HepG2 (cell line): ENCODE results near the gene KIAA1958. TPM values are rescaled to one million over a fixed set of nuclear protein-coding genes. Genes with fewer than 3 reads are reported as not detected.

ENCODE experiments used
- BRF2 ChIP-seq: sonication (generic); formaldehyde crosslinking; IDR thresholded peaks from 2 replicates; pipeline ENCODE4 v1.8.1; 2022; ENCODE audit warnings: mild to moderate bottlenecking, missing genetic modification reagents
- CHD2 ChIP-seq: IDR thresholded peaks from 2 replicates; pipeline ENCODE4 v1.6.1; 2011; ENCODE audit warnings: low read depth, low read length, improper control_type of control experiment
- DNMT3B ChIP-seq: conservative IDR thresholded peaks from 2 replicates; pipeline ENCODE4 v1.6.1; 2016; ENCODE audit warnings: missing biosample characterization, control low read depth
- FOXO4 ChIP-seq: sonication (generic); formaldehyde crosslinking; conservative IDR thresholded peaks from 2 replicates; pipeline ENCODE4 v1.8.1; 2023; ENCODE audit warnings: missing genetic modification reagents
- HNF4G ChIP-seq, 2 experiments: sonication (generic) in 1 of 2; formaldehyde crosslinking in 1 of 2; IDR thresholded peaks; 2 replicates each; pipeline versions ENCODE4 v1.4.0 to v1.6.1; 2011 to 2020; ENCODE audit warnings: borderline replicate concordance in 2 of 2, low read depth in 2 of 2, mild to moderate bottlenecking in 2 of 2, low read length in 1 of 2, missing genetic modification reagents in 1 of 2, moderate library complexity in 1 of 2
- KAT8 ChIP-seq: IDR thresholded peaks from 2 replicates; pipeline ENCODE4 v1.6.1; 2016; ENCODE audit warnings: missing genetic modification reagents, missing compliant biosample characterization
- MNT ChIP-seq: fragments of 450-650 bp; IDR thresholded peaks from 2 replicates; pipeline ENCODE4 v1.6.1; 2016
- NCOA1 ChIP-seq: sonication (generic); formaldehyde crosslinking; IDR thresholded peaks from 2 replicates; pipeline ENCODE4 v1.9.0; 2021; ENCODE audit warnings: missing genetic modification reagents
- NR3C1 ChIP-seq: sonication (generic); formaldehyde crosslinking; IDR thresholded peaks from 2 replicates; pipeline ENCODE4 v1.4.0; 2020; ENCODE audit warnings: missing genetic modification reagents
- SMARCC2 ChIP-seq: fragments of 450-650 bp; IDR thresholded peaks from 2 replicates; pipeline ENCODE4 v1.6.1; 2017; ENCODE audit warnings: antibody characterized with exemption, mild to moderate bottlenecking
- TEAD3 ChIP-seq: optimal IDR thresholded peaks from 2 replicates; pipeline ENCODE3; 2016; ENCODE audit warnings: borderline replicate concordance
- THAP8 ChIP-seq: sonication (generic); formaldehyde crosslinking; IDR thresholded peaks from 2 replicates; pipeline ENCODE4 v1.5.1; 2020; ENCODE audit warnings: missing genetic modification reagents, mild to moderate bottlenecking, borderline replicate concordance
- ZBTB1 ChIP-seq: sonication (generic); formaldehyde crosslinking; IDR thresholded peaks from 2 replicates; pipeline ENCODE4 v1.4.0; 2020; ENCODE audit warnings: missing genetic modification reagents, borderline replicate concordance
- ZNF441 ChIP-seq: sonication (generic); formaldehyde crosslinking; IDR thresholded peaks from 2 replicates; pipeline ENCODE4 v1.7.0; 2021; ENCODE audit warnings: missing genetic modification reagents, borderline replicate concordance
- ZNF451 ChIP-seq: sonication (generic); formaldehyde crosslinking; IDR thresholded peaks from 2 replicates; pipeline ENCODE4 v1.5.0; 2020; ENCODE audit warnings: mild to moderate bottlenecking, missing genetic modification reagents
- ZNF530 ChIP-seq: sonication (generic); formaldehyde crosslinking; IDR thresholded peaks from 2 replicates; pipeline ENCODE4 v1.5.0; 2020; ENCODE audit warnings: low read depth, mild to moderate bottlenecking, missing genetic modification reagents
- ZNF547 ChIP-seq: sonication (generic); formaldehyde crosslinking; IDR thresholded peaks from 2 replicates; pipeline ENCODE4 v1.5.1; 2020; ENCODE audit warnings: mild to moderate bottlenecking, missing genetic modification reagents
- ZNF552 ChIP-seq: sonication (generic); formaldehyde crosslinking; IDR thresholded peaks from 2 replicates; pipeline ENCODE4 v1.9.0; 2022; ENCODE audit warnings: missing genetic modification reagents, mild to moderate bottlenecking, borderline replicate concordance
- ZNF556 ChIP-seq: sonication (generic); formaldehyde crosslinking; IDR thresholded peaks from 2 replicates; pipeline ENCODE4 v1.4.0; 2020; ENCODE audit warnings: mild to moderate bottlenecking, missing genetic modification reagents, borderline replicate concordance
- ZNF629 ChIP-seq: sonication (generic); formaldehyde crosslinking; conservative IDR thresholded peaks from 2 replicates; pipeline ENCODE4 v1.5.0; 2020; ENCODE audit warnings: missing genetic modification reagents
- ZNF777 ChIP-seq: sonication (generic); formaldehyde crosslinking; IDR thresholded peaks from 2 replicates; pipeline ENCODE4 v1.4.0; 2020; ENCODE audit warnings: missing genetic modification reagents
- ZNF816 ChIP-seq: sonication (generic); formaldehyde crosslinking; IDR thresholded peaks from 2 replicates; pipeline ENCODE4 v1.8.0; 2022; ENCODE audit warnings: missing genetic modification reagents, mild to moderate bottlenecking, borderline replicate concordance
- ZSCAN12 ChIP-seq: sonication (generic); formaldehyde crosslinking; IDR thresholded peaks from 2 replicates; pipeline ENCODE4 v1.9.0; 2021; ENCODE audit warnings: mild to moderate bottlenecking, missing genetic modification reagents
- ZZZ3 ChIP-seq: sonication (generic); formaldehyde crosslinking; IDR thresholded peaks from 2 replicates; pipeline ENCODE4 v1.4.0; 2020; ENCODE audit warnings: missing genetic modification reagents, mild to moderate bottlenecking, borderline replicate concordance
- polyA plus RNA-seq, 8 experiments: library from polyadenylated mRNA; depleted of rRNA in 3 of 8; stranded (reverse) in 7 of 8; unstranded in 1 of 8; fragments of >200 nt; fragmentation: Illumina TruSeq in 4 of 8; extraction: Trizol in 4 of 8; gene quantifications; 2 replicates each; pipeline versions ENCODE4 v1.2.1 to v1.2.3, GENCODE V29; 2011 to 2016; ENCODE audit warnings: low read depth in 4 of 8, missing spikeins in 1 of 8, mixed read lengths in 1 of 8; ENCODE audit not compliant: insufficient read depth in 1 of 8
- total RNA-seq, 5 experiments: library from RNA; depleted of rRNA; stranded (reverse); fragments of >200 nt; fragmentation: Illumina TruSeq; extraction: Trizol; gene quantifications; 2 replicates each; pipeline ENCODE4 v1.2.3, GENCODE V29; 2016; ENCODE audit warnings: low read depth in 1 of 5

The KIAA1958 gene
- total and polyA plus RNA-seq, 2 of the 13 experiments (the other 11 are each of a cell fraction or from before 2014, with no cell fraction given): 8.5 to 10.3 TPM

- TF ChIP-seq MNT (no peak), ZNF547 (CRISPR knock-in tag) (peak; percentile 94; the same call in 1 of the 2 replicates), ZNF451 (peak; percentile 95), ZNF556 (no peak; the same call in 1 of the 2 replicates), KAT8 (peak; percentile 81), ZZZ3 (CRISPR knock-in tag) (0 out of 2 replicates have a peak, but pooled peaks have one; percentile 24), ZNF530 (CRISPR knock-in tag) (peak; percentile 84; the same call in 1 of the 2 replicates), ZNF777 (CRISPR knock-in tag) (peak; percentile 81), ZNF816 (CRISPR knock-in tag) (no peak), ZSCAN12 (CRISPR knock-in tag) (no peak), BRF2 (CRISPR knock-in tag) (no peak), ZNF552 (CRISPR knock-in tag) (peak; percentile 86; the same call in 1 of the 2 replicates), SMARCC2 (no peak), NCOA1 (CRISPR knock-in tag) (0 out of 2 replicates have a peak, but pooled peaks have one; percentile 32), THAP8 (CRISPR knock-in tag) (peak; percentile 73), CHD2 (no peak), DNMT3B (CRISPR knock-in tag) (no peak; the same call in 1 of the 2 replicates), ZBTB1 (CRISPR knock-in tag) (0 out of 2 replicates have a peak, but pooled peaks have one; percentile 59), ZNF629 (CRISPR knock-in tag) (no peak; the same call in 1 of the 2 replicates), FOXO4 (no peak), NR3C1 (CRISPR knock-in tag) (no peak), HNF4G (IDR thresholded peaks at IDR 0.05; ENCODE audit: borderline replicate concordance, low read depth, low read length) (no peak), HNF4G (CRISPR knock-in tag; IDR thresholded peaks at IDR 0.05; ENCODE audit: borderline replicate concordance, low read depth) (0 out of 2 replicates have a peak, but pooled peaks have one; percentile 17), ZNF441 (peak; percentile 42; the same call in 1 of the 2 replicates), TEAD3 (peak; percentile 41)
Observed at GRCh38 chr9:112486221-112487007, at the start of gene KIAA1958 (continued).
